Ureter (tissue), 1 donor: ENCODE data around the gene PHLDB2. TPM values are rescaled to one million over a fixed set of nuclear protein-coding genes. Genes with fewer than 3 reads are reported as not detected.

Experiments used
- DNase-seq: peaks from one replicate; pipeline ENCODE4 v3.0.0-alpha.2; 2020; ENCODE audit warnings: low spot score
- total RNA-seq: library from RNA; stranded (reverse); gene quantifications from one replicate; pipeline ENCODE4 v1.2.4, GENCODE V29; 2023
- donor health status: DM: yes; HTN: yes; CAD: no.

PHLDB2 gene
- total RNA-seq, 1 donor from 2014 or later, result 95.1 TPM

GRCh38 chr3:111850537-111850936 is 8.5 kb upstream of the PHLDB2 start:
- no peak for DNase-seq

- no peak for DNase-seq
Measured at GRCh38 chr3:111851511-111851954, 7.5 kb upstream of the PHLDB2 start.

- DNase-seq, result no peak
Measured at GRCh38 chr3:111852540-111852939, 6.5 kb upstream of the PHLDB2 start.

- no peak for DNase-seq
Measured at GRCh38 chr3:111853068-111853467, 6.0 kb upstream of the PHLDB2 start.

GRCh38 chr3:111854990-111855389 is 4.1 kb upstream of the PHLDB2 start:
- no peak for DNase-seq

GRCh38 chr3:111856501-111856900 is 2.6 kb upstream of the PHLDB2 start:
- DNase-seq, result no peak

- no peak for DNase-seq
Measured at GRCh38 chr3:111857474-111857873, 1.6 kb upstream of the PHLDB2 start.

- no peak for DNase-seq
Measured at GRCh38 chr3:111858642-111859041, 423 bp upstream of the PHLDB2 start.

GRCh38 chr3:111859974-111860859 is 1.2 kb downstream of the PHLDB2 start:
- peak; percentile 86 for DNase-seq

GRCh38 chr3:111861391-111861790 is 2.3 kb downstream of the PHLDB2 start:
- no peak for DNase-seq

- DNase-seq, result no peak
Measured at GRCh38 chr3:111862415-111862814, 3.4 kb downstream of the PHLDB2 start.

GRCh38 chr3:111862974-111863373 is 3.9 kb downstream of the PHLDB2 start:
- DNase-seq, result no peak

GRCh38 chr3:111863942-111864694 is 5.1 kb downstream of the PHLDB2 start:
- DNase-seq, result no peak

- DNase-seq, result no peak
Measured at GRCh38 chr3:111864821-111865656, 6.0 kb downstream of the PHLDB2 start.

GRCh38 chr3:111867889-111868426 is 8.9 kb downstream of the PHLDB2 start:
- DNase-seq, result no peak

GRCh38 chr3:111870620-111871019 is 11.6 kb downstream of the PHLDB2 start:
- no peak for DNase-seq

- DNase-seq, result no peak
Measured at GRCh38 chr3:111871809-111872623, 13.0 kb downstream of the PHLDB2 start.

- DNase-seq, result no peak
Measured at GRCh38 chr3:111872979-111873378, 13.9 kb downstream of the PHLDB2 start.

GRCh38 chr3:111874177-111874820 is 15.2 kb downstream of the PHLDB2 start:
- no peak for DNase-seq

- DNase-seq, result no peak
Measured at GRCh38 chr3:111881480-111881879, 22.4 kb downstream of the PHLDB2 start.
